ENCODE data around the gene FLG2.

Gene FLG2

GRCh38 chr1:152367436-152367835, 7.6 kb upstream of the FLG2 start:
- H3K4me3 ChIP-seq (ENCODE audit: low read depth in 1 of 2, low read length in 1 of 2), result no peak overlapping the region
- H3K4me1 ChIP-seq (ENCODE audit: control insufficient read depth in 1 of 2, insufficient read depth in 1 of 2, low read depth in 1 of 2, low read length in 1 of 2), result no peaks in the 10 kb centered on the region
- H3K9me3 ChIP-seq, result no peaks in the 10 kb centered on the region
- peaks cover under 1% of the 10 kb centered on the region for H3K27me3 ChIP-seq
- H3K27ac ChIP-seq, result no peak overlapping the region
- TF ChIP-seq, protein P1, sequence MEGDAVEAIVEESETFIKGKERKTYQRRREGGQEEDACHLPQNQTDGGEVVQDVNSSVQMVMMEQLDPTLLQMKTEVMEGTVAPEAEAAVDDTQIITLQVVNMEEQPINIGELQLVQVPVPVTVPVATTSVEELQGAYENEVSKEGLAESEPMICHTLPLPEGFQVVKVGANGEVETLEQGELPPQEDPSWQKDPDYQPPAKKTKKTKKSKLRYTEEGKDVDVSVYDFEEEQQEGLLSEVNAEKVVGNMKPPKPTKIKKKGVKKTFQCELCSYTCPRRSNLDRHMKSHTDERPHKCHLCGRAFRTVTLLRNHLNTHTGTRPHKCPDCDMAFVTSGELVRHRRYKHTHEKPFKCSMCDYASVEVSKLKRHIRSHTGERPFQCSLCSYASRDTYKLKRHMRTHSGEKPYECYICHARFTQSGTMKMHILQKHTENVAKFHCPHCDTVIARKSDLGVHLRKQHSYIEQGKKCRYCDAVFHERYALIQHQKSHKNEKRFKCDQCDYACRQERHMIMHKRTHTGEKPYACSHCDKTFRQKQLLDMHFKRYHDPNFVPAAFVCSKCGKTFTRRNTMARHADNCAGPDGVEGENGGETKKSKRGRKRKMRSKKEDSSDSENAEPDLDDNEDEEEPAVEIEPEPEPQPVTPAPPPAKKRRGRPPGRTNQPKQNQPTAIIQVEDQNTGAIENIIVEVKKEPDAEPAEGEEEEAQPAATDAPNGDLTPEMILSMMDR (IDR thresholded peaks at IDR 0.05), result no peak
- no peaks in the 10 kb centered on the region for H3K36me3 ChIP-seq

GRCh38 chr1:152356736-152357135, 3.1 kb downstream of the FLG2 start:
- TF ChIP-seq, protein P1 (IDR thresholded peaks at IDR 0.05), result no peak
- Histone ChIP-seq H3K9me3 (no peaks in the 10 kb centered on the region), H3K4me3 (ENCODE audit: low read depth in 1 of 2, low read length in 1 of 2) (no peak overlapping the region), H3K4me1 (ENCODE audit: control insufficient read depth in 1 of 2, insufficient read depth in 1 of 2, low read depth in 1 of 2, low read length in 1 of 2) (no peaks in the 10 kb centered on the region), H3K27me3 (peaks cover 4% of the 10 kb centered on the region), H3K27ac (no peak overlapping the region), H3K36me3 (no peaks in the 10 kb centered on the region)

DNA sequence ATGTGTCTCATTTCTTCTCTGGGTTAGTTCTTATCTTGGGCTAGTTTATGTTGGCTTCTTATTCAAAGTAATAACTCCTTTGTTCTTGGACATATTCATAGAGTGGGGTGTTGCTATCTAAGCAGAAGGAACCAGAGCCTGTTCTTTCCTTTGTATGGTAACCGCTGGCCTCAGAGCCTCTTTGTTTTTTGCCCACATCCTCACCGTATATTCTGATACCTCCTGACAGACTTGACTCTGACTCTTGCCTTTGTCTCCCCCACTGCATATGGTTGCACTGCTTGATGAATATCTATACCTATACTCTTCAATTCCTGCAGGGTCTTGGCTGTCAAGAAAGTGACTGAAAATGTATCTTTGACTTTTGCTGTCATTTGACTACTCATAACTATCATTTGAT, 10.2 kb downstream of the FLG2 start:
- H3K4me1 ChIP-seq (ENCODE audit: control insufficient read depth in 1 of 2, insufficient read depth in 1 of 2, low read depth in 1 of 2, low read length in 1 of 2), result no peaks in the 10 kb centered on the region
- TF ChIP-seq, protein P1 (IDR thresholded peaks at IDR 0.05), result no peak
- no peaks in the 10 kb centered on the region for H3K9me3 ChIP-seq
- no peak overlapping the region for H3K4me3 ChIP-seq (ENCODE audit: low read depth in 1 of 2, low read length in 1 of 2)
- H3K27me3 ChIP-seq, result peaks cover 22% of the 10 kb centered on the region
- no peaks in the 10 kb centered on the region for H3K36me3 ChIP-seq
- H3K27ac ChIP-seq, result no peak overlapping the region

DNA sequence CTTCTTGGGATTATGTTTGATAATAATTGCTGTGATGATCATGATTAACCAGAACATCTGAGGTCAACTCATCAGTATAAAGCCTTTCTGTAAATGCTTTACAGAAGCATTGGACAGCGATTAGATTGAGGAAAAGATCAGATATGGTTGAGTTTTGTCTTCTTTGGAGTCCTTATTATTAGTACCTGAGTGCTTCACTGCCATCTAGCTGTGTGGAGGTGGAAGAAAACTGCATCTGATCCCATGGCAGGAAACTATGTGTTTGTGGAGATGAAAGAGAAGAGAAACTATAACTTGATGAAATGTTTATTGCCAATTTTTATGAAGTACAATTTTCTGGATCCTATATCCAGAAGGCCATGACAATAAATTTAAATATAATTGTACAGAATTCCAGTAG, 11.4 kb downstream of the FLG2 start:
- Histone ChIP-seq H3K9me3 (no peaks in the 10 kb centered on the region), H3K27me3 (peaks cover 31% of the 10 kb centered on the region), H3K4me3 (ENCODE audit: low read depth in 1 of 2, low read length in 1 of 2) (no peak overlapping the region), H3K36me3 (no peaks in the 10 kb centered on the region), H3K27ac (no peak overlapping the region), H3K4me1 (ENCODE audit: control insufficient read depth in 1 of 2, insufficient read depth in 1 of 2, low read depth in 1 of 2, low read length in 1 of 2) (no peaks in the 10 kb centered on the region)
- TF ChIP-seq, protein P1 (IDR thresholded peaks at IDR 0.05), result no peak

- TF ChIP-seq, protein P1 (IDR thresholded peaks at IDR 0.05), result peak; percentile 69
- Histone ChIP-seq H3K27me3 (peaks cover 41% of the 10 kb centered on the region), H3K4me3 (ENCODE audit: low read depth in 1 of 2, low read length in 1 of 2) (no peak overlapping the region), H3K36me3 (no peaks in the 10 kb centered on the region), H3K27ac (no peak overlapping the region), H3K4me1 (ENCODE audit: control insufficient read depth in 1 of 2, insufficient read depth in 1 of 2, low read depth in 1 of 2, low read length in 1 of 2) (no peaks in the 10 kb centered on the region), H3K9me3 (no peaks in the 10 kb centered on the region)
Measured at GRCh38 chr1:152347116-152347728, 12.6 kb downstream of the FLG2 start.
